ENCODE data around the gene TMEM252. TPM values are rescaled to one million over a fixed set of nuclear protein-coding genes. Genes with fewer than 3 reads are reported as not detected.

TMEM252 gene, protein sequence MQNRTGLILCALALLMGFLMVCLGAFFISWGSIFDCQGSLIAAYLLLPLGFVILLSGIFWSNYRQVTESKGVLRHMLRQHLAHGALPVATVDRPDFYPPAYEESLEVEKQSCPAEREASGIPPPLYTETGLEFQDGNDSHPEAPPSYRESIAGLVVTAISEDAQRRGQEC
- polyA plus RNA-seq (2013) = 0.57 TPM

DNA sequence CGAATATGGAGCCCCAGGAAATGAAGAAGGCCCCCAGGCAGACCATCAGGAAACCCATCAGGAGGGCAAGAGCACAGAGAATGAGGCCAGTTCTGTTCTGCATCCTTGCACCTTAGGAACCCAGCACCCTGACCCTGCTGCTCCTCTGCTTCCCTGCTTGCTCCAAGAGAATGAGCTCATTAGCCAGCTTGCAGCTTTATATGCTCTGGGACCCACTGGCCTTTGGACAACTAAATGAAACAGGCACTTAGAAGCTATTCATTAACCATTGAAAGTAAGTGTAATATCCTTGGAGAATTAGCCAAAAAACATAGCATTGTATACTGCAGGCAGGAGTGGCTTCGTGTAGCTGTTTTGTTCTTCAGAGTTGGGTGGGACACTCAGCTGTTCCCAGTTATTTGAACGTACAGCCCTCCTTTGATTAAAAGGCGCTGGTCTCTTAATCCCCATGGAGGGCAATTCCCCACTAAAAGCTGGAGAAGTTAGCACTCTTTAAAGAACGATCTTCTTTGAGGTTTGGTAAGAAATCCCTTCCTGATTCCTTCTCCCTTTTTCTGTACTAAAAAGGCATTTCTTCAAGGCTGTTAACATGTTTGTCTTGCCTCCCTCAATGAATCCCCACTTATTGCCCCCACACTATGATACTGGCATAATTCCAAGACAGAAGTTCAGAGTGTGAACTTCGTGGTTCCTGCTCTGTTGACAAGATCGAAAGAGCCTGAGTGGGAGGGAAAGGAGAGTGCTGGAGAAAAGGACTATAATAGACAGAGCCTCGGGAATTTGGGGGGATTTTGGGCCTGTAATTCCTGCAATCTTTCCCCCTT lies at the start of gene TMEM252:
Gene TMEM252 (minus strand): TSS at position 172 of the 824 bp plus-strand sequence. CDS start 69 bp downstream, at position 103.
- DNase-seq = no peak
- H3K27ac ChIP-seq (ENCODE audit: insufficient read depth in 1 of 2, low read depth in 1 of 2, low read length in 2 of 2, poor library complexity in 1 of 2, severe bottlenecking in 2 of 2) = no peak within 1 kb of the TSS
- H3K27me3 ChIP-seq (replicated peaks in 2 of 5; ENCODE audit: control insufficient read depth in 4 of 5, insufficient read depth in 5 of 5, low read length in 4 of 5) = no peaks in the 10 kb centered on the region
- ChIA-PET POLR2A (no interaction called here), CTCF (interaction anchor here (1.6 to 2.2 kb wide), 3 partner anchors 15 to 27 kb away, joined by 6 read pairs; no protein-coding TSS in a partner anchor)
- no peaks in the 10 kb centered on the region for H3K9me3 ChIP-seq (ENCODE audit: control extremely low read depth in 1 of 5, control insufficient read depth in 4 of 5, insufficient read depth in 2 of 5, low read depth in 1 of 5, low read length in 4 of 5)
- WGBS (ENCODE audit: insufficient coverage) = 93% methylated on average over 5 of the region's 8 CpGs
- no peak within 1 kb of the TSS for H3K4me3 ChIP-seq (ENCODE audit: control insufficient read depth in 1 of 7, extremely low read depth in 1 of 7, insufficient read depth in 4 of 7, low read depth in 2 of 7, low read length in 6 of 7)
- H3K36me3 ChIP-seq (ENCODE audit: control insufficient read depth in 4 of 4, insufficient read depth in 4 of 4, low read length in 3 of 4) = no peaks in the 10 kb centered on the region
- peaks cover 0 to 9% (median 0%) of the 10 kb centered on the region in 4 experiments for H3K4me1 ChIP-seq (ENCODE audit: control extremely low read depth in 1 of 4, control insufficient read depth in 4 of 4, insufficient read depth in 4 of 4, low read length in 3 of 4)

DNA sequence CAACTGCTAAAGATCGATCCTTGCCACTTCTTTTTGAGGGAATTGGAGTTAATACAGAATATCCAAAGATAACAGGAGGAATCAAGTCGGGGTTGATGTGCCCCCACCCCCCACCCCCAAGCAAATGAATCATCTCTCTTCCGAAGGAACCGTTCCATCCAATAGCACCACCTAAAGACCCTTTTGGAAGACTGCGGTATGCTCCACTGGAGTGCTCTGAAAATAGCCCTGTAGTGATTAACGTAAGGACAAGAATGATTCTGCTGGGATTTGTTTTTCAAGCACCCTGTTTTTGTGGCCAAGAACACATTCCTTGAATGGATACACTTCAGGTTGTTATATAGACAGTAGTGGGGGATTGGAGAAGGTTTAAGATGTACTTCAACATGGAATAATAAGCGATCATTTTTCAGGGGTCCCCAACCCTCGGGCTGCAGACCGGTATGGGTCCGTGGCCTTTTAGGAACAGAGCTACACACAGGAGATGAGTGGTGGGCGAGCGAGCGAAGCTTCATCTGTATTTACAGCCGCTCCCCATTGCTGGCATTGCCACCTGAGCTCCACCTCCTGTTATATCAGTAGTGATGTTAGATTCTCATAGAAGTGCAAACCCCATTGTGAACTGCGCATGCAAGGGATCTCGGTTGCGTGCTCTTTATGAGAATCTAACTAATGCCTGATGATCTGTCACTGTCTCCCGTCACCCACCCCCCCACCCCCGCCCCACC lies 44.5 kb upstream of the TMEM252 start:
- H3K27ac ChIP-seq (ENCODE audit: insufficient read depth in 1 of 2, low read depth in 1 of 2, low read length in 2 of 2, poor library complexity in 1 of 2, severe bottlenecking in 2 of 2) = no peak overlapping the region
- CTCF ChIA-PET = interaction anchor here (0.7 to 1.2 kb wide), 6 partner anchors 17 to 431 kb away, joined by 3 to 6 read pairs (median 3); no protein-coding TSS in a partner anchor
- H3K4me3 ChIP-seq (ENCODE audit: control insufficient read depth in 1 of 7, extremely low read depth in 1 of 7, insufficient read depth in 4 of 7, low read depth in 2 of 7, low read length in 6 of 7) = no peak overlapping the region
- no peaks in the 10 kb centered on the region for H3K9me3 ChIP-seq (ENCODE audit: control extremely low read depth in 1 of 5, control insufficient read depth in 4 of 5, insufficient read depth in 2 of 5, low read depth in 1 of 5, low read length in 4 of 5)
- no peaks in the 10 kb centered on the region for H3K27me3 ChIP-seq (replicated peaks in 2 of 5; ENCODE audit: control insufficient read depth in 4 of 5, insufficient read depth in 5 of 5, low read length in 4 of 5)
- 87% methylated on average over 10 of the region's 19 CpGs for WGBS (ENCODE audit: insufficient coverage)
- no peaks in the 10 kb centered on the region for H3K4me1 ChIP-seq (ENCODE audit: control extremely low read depth in 1 of 4, control insufficient read depth in 4 of 4, insufficient read depth in 4 of 4, low read length in 3 of 4)
- no peak for DNase-seq
- POLR2A ChIA-PET = no interaction called here
- H3K36me3 ChIP-seq (ENCODE audit: control insufficient read depth in 4 of 4, insufficient read depth in 4 of 4, low read length in 3 of 4) = no peaks in the 10 kb centered on the region

DNA sequence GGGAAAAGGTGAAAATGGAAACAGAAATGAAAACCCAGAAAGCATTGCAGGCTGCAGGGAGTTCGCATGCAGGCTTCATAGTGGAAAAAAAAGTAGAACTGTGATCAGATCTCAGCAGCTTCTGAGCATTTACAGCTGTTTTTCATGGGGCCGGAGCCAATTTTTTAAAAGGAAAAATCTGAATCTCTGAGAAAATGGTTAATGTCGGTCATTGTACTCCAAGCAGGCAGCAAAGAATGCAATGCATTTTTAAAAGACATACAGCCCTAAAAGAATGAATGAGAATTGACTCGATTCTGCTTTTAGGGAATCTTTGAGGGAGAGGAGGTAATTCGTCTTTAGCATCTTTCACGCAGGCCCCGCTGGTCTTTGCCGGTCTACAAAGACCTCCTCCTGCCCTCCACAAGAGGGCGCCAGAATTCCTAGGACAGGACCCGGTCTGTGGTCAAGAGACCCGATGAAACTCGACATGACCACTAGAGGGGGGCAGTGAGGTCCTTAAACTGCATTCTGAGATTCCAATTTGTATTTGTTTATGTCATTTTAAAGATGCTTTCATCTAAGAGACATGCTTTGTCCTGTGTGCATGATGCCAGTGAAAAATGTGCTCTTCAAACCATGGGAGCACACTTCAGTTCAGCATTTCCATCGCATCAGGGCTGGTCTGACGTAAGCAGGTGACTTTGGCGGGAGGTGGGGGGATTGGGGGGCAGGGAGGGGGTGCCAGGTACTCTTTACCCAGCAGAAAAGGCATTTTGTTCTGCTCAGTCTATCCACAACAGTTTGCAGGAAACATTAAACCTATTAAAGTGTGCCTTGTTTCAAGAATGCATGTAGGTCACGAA lies 43.7 kb upstream of the TMEM252 start:
- Histone ChIP-seq H3K4me3 (ENCODE audit: control insufficient read depth in 1 of 7, extremely low read depth in 1 of 7, insufficient read depth in 4 of 7, low read depth in 2 of 7, low read length in 6 of 7) (no peak overlapping the region), H3K36me3 (ENCODE audit: control insufficient read depth in 4 of 4, insufficient read depth in 4 of 4, low read length in 3 of 4) (no peaks in the 10 kb centered on the region), H3K4me1 (ENCODE audit: control extremely low read depth in 1 of 4, control insufficient read depth in 4 of 4, insufficient read depth in 4 of 4, low read length in 3 of 4) (no peaks in the 10 kb centered on the region), H3K27ac (ENCODE audit: insufficient read depth in 1 of 2, low read depth in 1 of 2, low read length in 2 of 2, poor library complexity in 1 of 2, severe bottlenecking in 2 of 2) (no peak overlapping the region), H3K9me3 (ENCODE audit: control extremely low read depth in 1 of 5, control insufficient read depth in 4 of 5, insufficient read depth in 2 of 5, low read depth in 1 of 5, low read length in 4 of 5) (no peaks in the 10 kb centered on the region), H3K27me3 (replicated peaks in 2 of 5; ENCODE audit: control insufficient read depth in 4 of 5, insufficient read depth in 5 of 5, low read length in 4 of 5) (no peaks in the 10 kb centered on the region)
- WGBS (ENCODE audit: insufficient coverage) = 22% methylated on average over 13 of the region's 16 CpGs
- POLR2A ChIA-PET = no interaction called here
- CTCF ChIA-PET = interaction anchor here (0.7 to 2.5 kb wide), 24 partner anchors 10 to 442 kb away, joined by 3 to 24 read pairs (median 3); no protein-coding TSS in a partner anchor
- peak; percentile 92 to 97 (median 92) for DNase-seq

DNA sequence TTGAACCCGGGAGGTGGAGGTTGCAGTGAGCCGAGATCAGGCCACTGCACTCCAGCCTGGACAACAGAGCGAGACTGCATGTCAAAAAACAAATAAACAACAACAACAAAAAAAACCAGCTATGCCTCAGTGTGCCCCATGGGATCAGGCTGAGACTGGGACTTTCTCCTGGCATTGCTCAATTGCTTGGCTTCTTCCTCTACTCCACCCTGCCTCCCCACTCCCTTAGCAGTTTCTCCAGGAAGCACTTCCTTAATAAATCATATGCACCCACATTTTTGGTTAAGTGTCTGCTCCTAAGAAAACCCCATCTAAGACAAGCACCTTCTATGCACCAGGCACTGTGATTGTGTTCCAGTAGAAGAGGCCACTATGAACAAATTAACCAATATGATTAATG lies 41.0 kb upstream of the TMEM252 start:
- Histone ChIP-seq H3K27ac (ENCODE audit: insufficient read depth in 1 of 2, low read depth in 1 of 2, low read length in 2 of 2, poor library complexity in 1 of 2, severe bottlenecking in 2 of 2) (no peak overlapping the region), H3K9me3 (ENCODE audit: control extremely low read depth in 1 of 5, control insufficient read depth in 4 of 5, insufficient read depth in 2 of 5, low read depth in 1 of 5, low read length in 4 of 5) (no peaks in the 10 kb centered on the region), H3K4me1 (ENCODE audit: control extremely low read depth in 1 of 4, control insufficient read depth in 4 of 4, insufficient read depth in 4 of 4, low read length in 3 of 4) (peaks cover 0 to 4% (median 0%) of the 10 kb centered on the region in 4 experiments), H3K27me3 (replicated peaks in 2 of 5; ENCODE audit: control insufficient read depth in 4 of 5, insufficient read depth in 5 of 5, low read length in 4 of 5) (no peaks in the 10 kb centered on the region), H3K36me3 (ENCODE audit: control insufficient read depth in 4 of 4, insufficient read depth in 4 of 4, low read length in 3 of 4) (no peaks in the 10 kb centered on the region), H3K4me3 (ENCODE audit: control insufficient read depth in 1 of 7, extremely low read depth in 1 of 7, insufficient read depth in 4 of 7, low read depth in 2 of 7, low read length in 6 of 7) (no peak overlapping the region)
- ChIA-PET CTCF (interaction anchor here (0.9 to 1.8 kb wide), 6 partner anchors 9 to 439 kb away, joined by 3 to 5 read pairs (median 4); no protein-coding TSS in a partner anchor), POLR2A (no interaction called here)
- 100% methylated on average over 2 of the region's 3 CpGs for WGBS (ENCODE audit: insufficient coverage)
- DNase-seq = no peak

DNA sequence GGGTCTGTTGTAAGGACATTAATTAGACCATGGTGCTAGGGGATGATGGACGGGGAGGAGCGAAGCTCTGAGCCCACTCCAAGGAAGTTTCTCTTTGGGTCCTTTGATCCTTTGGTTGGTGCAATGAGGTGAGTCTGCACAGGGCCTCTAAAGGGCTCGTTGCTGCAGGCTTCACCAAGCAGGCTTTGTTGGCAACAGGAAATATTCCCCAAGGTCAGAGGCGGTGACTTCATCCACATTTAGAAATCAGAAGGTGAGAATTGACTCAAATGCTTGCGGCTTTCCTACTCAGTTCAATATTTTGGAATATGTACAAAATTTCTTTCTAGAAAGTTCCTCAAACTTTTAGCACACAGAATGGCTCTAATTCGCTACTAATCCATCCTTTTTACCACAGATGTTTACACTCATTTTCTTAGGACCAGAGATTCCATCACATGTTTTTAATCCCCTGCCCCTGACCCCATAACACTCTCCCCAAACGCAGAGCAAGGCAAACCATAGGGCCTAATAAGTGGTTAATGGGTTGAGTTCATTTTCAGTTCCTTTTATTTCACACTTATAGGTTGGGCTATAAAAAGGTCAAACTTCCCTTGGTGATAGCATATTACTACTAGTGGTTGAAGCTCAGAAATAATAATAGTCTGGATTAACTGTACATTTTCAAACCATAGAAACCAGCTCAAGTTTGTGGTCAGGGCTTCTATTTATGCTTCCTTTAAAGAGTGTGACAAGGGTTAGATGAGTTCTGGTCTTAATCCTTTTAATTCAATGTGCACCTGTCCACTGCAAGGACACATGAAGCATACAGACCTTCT lies 37.3 kb upstream of the TMEM252 start:
- DNase-seq = no peak
- no peak overlapping the region for H3K27ac ChIP-seq (ENCODE audit: insufficient read depth in 1 of 2, low read depth in 1 of 2, low read length in 2 of 2, poor library complexity in 1 of 2, severe bottlenecking in 2 of 2)
- H3K4me1 ChIP-seq (ENCODE audit: control extremely low read depth in 1 of 4, control insufficient read depth in 4 of 4, insufficient read depth in 4 of 4, low read length in 3 of 4) = peaks cover 0 to 4% (median 0%) of the 10 kb centered on the region in 4 experiments
- WGBS (ENCODE audit: insufficient coverage) = 100% methylated on average over 2 of the region's 7 CpGs
- no peak overlapping the region for H3K4me3 ChIP-seq (ENCODE audit: control insufficient read depth in 1 of 7, extremely low read depth in 1 of 7, insufficient read depth in 4 of 7, low read depth in 2 of 7, low read length in 6 of 7)
- POLR2A ChIA-PET = no interaction called here
- no peaks in the 10 kb centered on the region for H3K36me3 ChIP-seq (ENCODE audit: control insufficient read depth in 4 of 4, insufficient read depth in 4 of 4, low read length in 3 of 4)
- CTCF ChIA-PET = interaction anchor here (1.2 to 1.3 kb wide), 2 partner anchors 10 to 442 kb away, joined by 3 to 4 read pairs; no protein-coding TSS in a partner anchor
- H3K9me3 ChIP-seq (ENCODE audit: control extremely low read depth in 1 of 5, control insufficient read depth in 4 of 5, insufficient read depth in 2 of 5, low read depth in 1 of 5, low read length in 4 of 5) = no peaks in the 10 kb centered on the region
- H3K27me3 ChIP-seq (replicated peaks in 2 of 5; ENCODE audit: control insufficient read depth in 4 of 5, insufficient read depth in 5 of 5, low read length in 4 of 5) = no peaks in the 10 kb centered on the region

DNA sequence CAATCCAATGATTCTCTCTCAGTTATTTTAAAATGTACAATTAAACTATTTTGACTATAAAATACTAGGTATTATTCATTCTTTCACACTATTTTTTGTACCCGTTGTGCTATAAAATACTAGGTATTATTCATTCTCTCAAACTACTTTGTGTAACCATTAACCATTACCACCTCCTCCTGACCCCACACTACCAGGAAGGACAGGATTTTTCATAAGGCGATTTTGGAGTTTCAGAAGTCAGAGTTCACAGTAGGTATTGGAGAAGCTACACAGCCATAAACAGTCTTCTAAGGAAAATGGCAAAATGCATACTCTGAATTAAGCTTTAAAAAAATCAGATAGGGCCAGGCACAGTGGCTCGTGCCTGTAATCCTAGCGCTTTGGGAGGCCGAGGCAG lies 35.1 kb upstream of the TMEM252 start:
- Histone ChIP-seq H3K27ac (ENCODE audit: insufficient read depth in 1 of 2, low read depth in 1 of 2, low read length in 2 of 2, poor library complexity in 1 of 2, severe bottlenecking in 2 of 2) (no peak overlapping the region), H3K27me3 (replicated peaks in 2 of 5; ENCODE audit: control insufficient read depth in 4 of 5, insufficient read depth in 5 of 5, low read length in 4 of 5) (no peaks in the 10 kb centered on the region), H3K9me3 (ENCODE audit: control extremely low read depth in 1 of 5, control insufficient read depth in 4 of 5, insufficient read depth in 2 of 5, low read depth in 1 of 5, low read length in 4 of 5) (peaks cover 0 to 8% (median 0%) of the 10 kb centered on the region in 5 experiments), H3K4me1 (ENCODE audit: control extremely low read depth in 1 of 4, control insufficient read depth in 4 of 4, insufficient read depth in 4 of 4, low read length in 3 of 4) (peaks cover 0 to 4% (median 0%) of the 10 kb centered on the region in 4 experiments), H3K36me3 (ENCODE audit: control insufficient read depth in 4 of 4, insufficient read depth in 4 of 4, low read length in 3 of 4) (no peaks in the 10 kb centered on the region), H3K4me3 (ENCODE audit: control insufficient read depth in 1 of 7, extremely low read depth in 1 of 7, insufficient read depth in 4 of 7, low read depth in 2 of 7, low read length in 6 of 7) (no peak overlapping the region)
- POLR2A ChIA-PET = no interaction called here
- no peak for DNase-seq
- 61% methylated on average over 3 of the region's 5 CpGs for WGBS (ENCODE audit: insufficient coverage)
- CTCF ChIA-PET = interaction anchor here (0.8 to 1.3 kb wide), 2 partner anchors 16 to 373 kb away, joined by 3 read pairs; no protein-coding TSS in a partner anchor
